NCI-H774 (cell line): Measurements from ENCODE around the gene SOCS1.
"Not testable (repeated sequence)": the region's sequence is repeated elsewhere in the genome, so short reads cannot be mapped to it uniquely, and the experiment has no call there.

Experiments
- DNase-seq: peaks from one replicate; lab custom pipeline; 2025; lab: John Stamatoyannopoulos, UW

SOCS1 gene

GRCh38 chr16:11224894-11225676 lies 30.9 kb downstream of the SOCS1 start:
- no peak for DNase-seq

GRCh38 chr16:11224096-11224893 lies 31.7 kb downstream of the SOCS1 start:
- DNase-seq, result no peak

GRCh38 chr16:11220507-11220906 lies 35.5 kb downstream of the SOCS1 start:
- not testable (repeated sequence) for DNase-seq

GRCh38 chr16:11219178-11219577 lies 36.8 kb downstream of the SOCS1 start:
- no peak for DNase-seq

- no peak for DNase-seq
Measured at GRCh38 chr16:11218604-11218962, 37.4 kb downstream of the SOCS1 start.

GRCh38 chr16:11217651-11218603 lies 38.1 kb downstream of the SOCS1 start:
- DNase-seq, result no peak

GRCh38 chr16:11215935-11216556 lies 40.0 kb downstream of the SOCS1 start:
- DNase-seq, result no peak

GRCh38 chr16:11213799-11214198 lies 42.2 kb downstream of the SOCS1 start:
- DNase-seq, result no peak

- DNase-seq, result no peak
Measured at GRCh38 chr16:11213373-11213772, 42.6 kb downstream of the SOCS1 start.

GRCh38 chr16:11212798-11213196 lies 43.2 kb downstream of the SOCS1 start:
- DNase-seq, result no peak

- DNase-seq, result no peak
Measured at GRCh38 chr16:11211977-11212797, 43.8 kb downstream of the SOCS1 start.

GRCh38 chr16:11211061-11211976 lies 44.7 kb downstream of the SOCS1 start:
- no peak for DNase-seq

- no peak for DNase-seq
Measured at GRCh38 chr16:11210260-11210659, 45.7 kb downstream of the SOCS1 start.

GRCh38 chr16:11208916-11209665 lies 46.9 kb downstream of the SOCS1 start:
- DNase-seq, result no peak

- DNase-seq, result no peak
Measured at GRCh38 chr16:11207646-11208045, 48.4 kb downstream of the SOCS1 start.

GRCh38 chr16:11205754-11206581 lies 50.0 kb downstream of the SOCS1 start:
- DNase-seq, result no peak

- no peak for DNase-seq
Measured at GRCh38 chr16:11205065-11205699, 50.8 kb downstream of the SOCS1 start.
